Type B pancreatic cell (in vitro differentiated cells): ENCODE measurements around the gene INTS7. TPM values are rescaled to one million over a fixed set of nuclear protein-coding genes. Genes with fewer than 3 reads are reported as not detected.
A peak's percentile ranks its signal among the peaks of the same experiment; 100 is the strongest.

ENCODE experiments used
- DNase-seq: peaks from one replicate; pipeline ENCODE4 v3.0.0; 2021; ENCODE audit warnings: mixed read lengths; ENCODE audit not compliant: unreplicated experiment; ENCODE audit errors: extremely low spot score
- H3K27ac Mint-ChIP-seq: 2 replicates; pipeline ENCODE4 v1.8.0; 2021; ENCODE audit warnings: mild to moderate bottlenecking, mixed read lengths
- H3K27me3 Mint-ChIP-seq: 2 replicates; pipeline ENCODE4 v1.8.0; 2021; ENCODE audit warnings: mixed read lengths
- H3K36me3 Mint-ChIP-seq: 2 replicates; pipeline ENCODE4 v1.8.0; 2021; ENCODE audit warnings: mixed read lengths
- H3K4me1 Mint-ChIP-seq: one replicate; pipeline ENCODE4 v1.8.0; 2021; ENCODE audit warnings: mixed read lengths; ENCODE audit not compliant: unreplicated experiment
- H3K4me3 Mint-ChIP-seq: 2 replicates; pipeline ENCODE4 v1.8.0; 2021; ENCODE audit warnings: mild to moderate bottlenecking, mixed read lengths
- H3K9me3 Mint-ChIP-seq: 2 replicates; pipeline ENCODE4 v1.8.0; 2021; ENCODE audit warnings: mixed read lengths
- total RNA-seq: library from RNA; stranded (reverse); gene quantifications from 2 replicates; pipeline ENCODE4 v1.2.1, GENCODE V29; 2021; ENCODE audit warnings: low replicate concordance
- TF ChIP-seq, protein P1 (sequence below): fragments of 200-600 bp; sonication (generic); conservative IDR thresholded peaks from 2 replicates; pipeline ENCODE4 v1.5.0; 2021; ENCODE audit warnings: antibody characterized with exemption, mild to moderate bottlenecking

The INTS7 gene
- total RNA-seq, 1 donor from 2014 or later: 23.9 TPM

GRCh38 chr1:211952299-211952698 is 83.1 kb downstream of the INTS7 start:
- TF ChIP-seq, protein P1, sequence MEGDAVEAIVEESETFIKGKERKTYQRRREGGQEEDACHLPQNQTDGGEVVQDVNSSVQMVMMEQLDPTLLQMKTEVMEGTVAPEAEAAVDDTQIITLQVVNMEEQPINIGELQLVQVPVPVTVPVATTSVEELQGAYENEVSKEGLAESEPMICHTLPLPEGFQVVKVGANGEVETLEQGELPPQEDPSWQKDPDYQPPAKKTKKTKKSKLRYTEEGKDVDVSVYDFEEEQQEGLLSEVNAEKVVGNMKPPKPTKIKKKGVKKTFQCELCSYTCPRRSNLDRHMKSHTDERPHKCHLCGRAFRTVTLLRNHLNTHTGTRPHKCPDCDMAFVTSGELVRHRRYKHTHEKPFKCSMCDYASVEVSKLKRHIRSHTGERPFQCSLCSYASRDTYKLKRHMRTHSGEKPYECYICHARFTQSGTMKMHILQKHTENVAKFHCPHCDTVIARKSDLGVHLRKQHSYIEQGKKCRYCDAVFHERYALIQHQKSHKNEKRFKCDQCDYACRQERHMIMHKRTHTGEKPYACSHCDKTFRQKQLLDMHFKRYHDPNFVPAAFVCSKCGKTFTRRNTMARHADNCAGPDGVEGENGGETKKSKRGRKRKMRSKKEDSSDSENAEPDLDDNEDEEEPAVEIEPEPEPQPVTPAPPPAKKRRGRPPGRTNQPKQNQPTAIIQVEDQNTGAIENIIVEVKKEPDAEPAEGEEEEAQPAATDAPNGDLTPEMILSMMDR: no peak
- no peak overlapping the region for H3K27ac Mint-ChIP-seq
- H3K36me3 Mint-ChIP-seq: peaks cover 19% of the 10 kb centered on the region
- H3K4me3 Mint-ChIP-seq: no peak overlapping the region
- no peaks in the 10 kb centered on the region for H3K27me3 Mint-ChIP-seq
- H3K4me1 Mint-ChIP-seq: peaks cover 10% of the 10 kb centered on the region
- DNase-seq: no peak
- H3K9me3 Mint-ChIP-seq: no peaks in the 10 kb centered on the region

GRCh38 chr1:211951856-211952255 is 83.5 kb downstream of the INTS7 start:
- Mint-ChIP-seq H3K36me3 (peaks cover 19% of the 10 kb centered on the region), H3K4me3 (no peak overlapping the region), H3K27me3 (no peaks in the 10 kb centered on the region), H3K27ac (no peak overlapping the region), H3K4me1 (peaks cover 11% of the 10 kb centered on the region), H3K9me3 (no peaks in the 10 kb centered on the region)
- no peak for DNase-seq
- TF ChIP-seq, protein P1: no peak

- H3K36me3 Mint-ChIP-seq: peaks cover 20% of the 10 kb centered on the region
- no peaks in the 10 kb centered on the region for H3K27me3 Mint-ChIP-seq
- TF ChIP-seq, protein P1: no peak
- no peak overlapping the region for H3K27ac Mint-ChIP-seq
- DNase-seq: no peak
- H3K9me3 Mint-ChIP-seq: no peaks in the 10 kb centered on the region
- no peak overlapping the region for H3K4me3 Mint-ChIP-seq
- peaks cover 15% of the 10 kb centered on the region for H3K4me1 Mint-ChIP-seq
These were observed 87.0 kb downstream of the INTS7 start for GRCh38 chr1:211948377-211948776.

- H3K27ac Mint-ChIP-seq: peak overlapping the region; percentile 25
- DNase-seq: no peak
- H3K4me1 Mint-ChIP-seq: peaks cover 15% of the 10 kb centered on the region
- TF ChIP-seq, protein P1: no peak
- no peak overlapping the region for H3K4me3 Mint-ChIP-seq
- H3K27me3 Mint-ChIP-seq: no peaks in the 10 kb centered on the region
- peaks cover 15% of the 10 kb centered on the region for H3K36me3 Mint-ChIP-seq
- H3K9me3 Mint-ChIP-seq: no peaks in the 10 kb centered on the region
These were observed 87.7 kb downstream of the INTS7 start for GRCh38 chr1:211947396-211948295.

GRCh38 chr1:211944733-211945500 is 90.4 kb downstream of the INTS7 start:
- Mint-ChIP-seq H3K27ac (no peak overlapping the region), H3K4me3 (no peak overlapping the region), H3K27me3 (no peaks in the 10 kb centered on the region), H3K9me3 (no peaks in the 10 kb centered on the region), H3K36me3 (peaks cover 24% of the 10 kb centered on the region), H3K4me1 (peaks cover 15% of the 10 kb centered on the region)
- TF ChIP-seq, protein P1: peak; percentile 38
- no peak for DNase-seq
